KOPT-K1 (cell line): Measurements from ENCODE around the gene KLF3.

Experiments
- H3K27ac ChIP-seq: fragments of 200-600 bp; sonication (generic); 2 replicates; pipeline ENCODE4 v1.5.1; 2016; ENCODE audit warnings: antibody characterized with exemption, mild to moderate bottlenecking, low read depth, low read length; ENCODE audit not compliant: poor library complexity, severe bottlenecking
- H3K36me3 ChIP-seq: fragments of 200-600 bp; sonication (generic); 2 replicates; pipeline ENCODE4 v1.5.1; 2017; ENCODE audit warnings: antibody characterized with exemption, mild to moderate bottlenecking, low read length, moderate library complexity; ENCODE audit not compliant: insufficient read depth
- H3K9me3 ChIP-seq: fragments of 200-600 bp; sonication (generic); 2 replicates; pipeline ENCODE4 v1.5.1; 2017; ENCODE audit warnings: antibody characterized with exemption, low read length, mild to moderate bottlenecking; ENCODE audit not compliant: insufficient read depth, poor library complexity, severe bottlenecking

KLF3 gene

GRCh38 chr4:38723726-38724474, 59.9 kb downstream of the KLF3 start:
- Histone ChIP-seq H3K9me3 (no peaks in the 10 kb centered on the region), H3K36me3 (no peaks in the 10 kb centered on the region), H3K27ac (no peak overlapping the region)

GRCh38 chr4:38724475-38724808, 60.4 kb downstream of the KLF3 start:
- Histone ChIP-seq H3K27ac (no peak overlapping the region), H3K9me3 (no peaks in the 10 kb centered on the region), H3K36me3 (no peaks in the 10 kb centered on the region)

- Histone ChIP-seq H3K27ac (no peak overlapping the region), H3K36me3 (no peaks in the 10 kb centered on the region), H3K9me3 (peaks cover 3% of the 10 kb centered on the region)
These were observed 64.7 kb downstream of the KLF3 start for GRCh38 chr4:38728631-38729141.

- Histone ChIP-seq H3K36me3 (no peaks in the 10 kb centered on the region), H3K9me3 (peaks cover 7% of the 10 kb centered on the region), H3K27ac (no peak overlapping the region)
These were observed 66.5 kb downstream of the KLF3 start for GRCh38 chr4:38730493-38730829.

- Histone ChIP-seq H3K36me3 (no peaks in the 10 kb centered on the region), H3K27ac (no peak overlapping the region)
These were observed 67.0 kb downstream of the KLF3 start for GRCh38 chr4:38730830-38731646.

GRCh38 chr4:38733663-38734062, 69.7 kb downstream of the KLF3 start:
- H3K9me3 ChIP-seq: peaks cover 7% of the 10 kb centered on the region
- no peak overlapping the region for H3K27ac ChIP-seq
- H3K36me3 ChIP-seq: no peaks in the 10 kb centered on the region

More at GRCh38 chr4:38730830-38731646, 67.0 kb downstream of the KLF3 start:
- H3K9me3 ChIP-seq: peaks cover 7% of the 10 kb centered on the region

- Histone ChIP-seq H3K9me3 (peaks cover 7% of the 10 kb centered on the region), H3K36me3 (no peaks in the 10 kb centered on the region), H3K27ac (no peak overlapping the region)
These were observed 70.4 kb downstream of the KLF3 start for GRCh38 chr4:38734446-38734845.

- H3K9me3 ChIP-seq: peaks cover 7% of the 10 kb centered on the region
- no peak overlapping the region for H3K27ac ChIP-seq
- H3K36me3 ChIP-seq: no peaks in the 10 kb centered on the region
These were observed 70.9 kb downstream of the KLF3 start for GRCh38 chr4:38734911-38735310.

GRCh38 chr4:38735870-38736269, 71.9 kb downstream of the KLF3 start:
- no peak overlapping the region for H3K27ac ChIP-seq
- H3K36me3 ChIP-seq: no peaks in the 10 kb centered on the region
- peaks cover 7% of the 10 kb centered on the region for H3K9me3 ChIP-seq

GRCh38 chr4:38738940-38739803, 75.2 kb downstream of the KLF3 start:
- H3K27ac ChIP-seq: no peak overlapping the region
- H3K36me3 ChIP-seq: no peaks in the 10 kb centered on the region
- H3K9me3 ChIP-seq: no peaks in the 10 kb centered on the region

GRCh38 chr4:38740303-38740702, 76.3 kb downstream of the KLF3 start:
- H3K9me3 ChIP-seq: no peaks in the 10 kb centered on the region
- H3K36me3 ChIP-seq: no peaks in the 10 kb centered on the region
- H3K27ac ChIP-seq: no peak overlapping the region

GRCh38 chr4:38743866-38744265, 79.9 kb downstream of the KLF3 start:
- H3K9me3 ChIP-seq: peaks cover 23% of the 10 kb centered on the region
- no peak overlapping the region for H3K27ac ChIP-seq
- H3K36me3 ChIP-seq: no peaks in the 10 kb centered on the region

GRCh38 chr4:38745881-38746280, 81.9 kb downstream of the KLF3 start:
- H3K36me3 ChIP-seq: no peaks in the 10 kb centered on the region
- no peak overlapping the region for H3K27ac ChIP-seq

GRCh38 chr4:38747629-38748028, 83.6 kb downstream of the KLF3 start:
- no peak overlapping the region for H3K27ac ChIP-seq
- H3K36me3 ChIP-seq: no peaks in the 10 kb centered on the region

More at GRCh38 chr4:38745881-38746280, 81.9 kb downstream of the KLF3 start:
- peaks cover 23% of the 10 kb centered on the region for H3K9me3 ChIP-seq

GRCh38 chr4:38749336-38749735, 85.3 kb downstream of the KLF3 start:
- Histone ChIP-seq H3K36me3 (no peaks in the 10 kb centered on the region), H3K9me3 (peaks cover 23% of the 10 kb centered on the region), H3K27ac (no peak overlapping the region)

More at GRCh38 chr4:38747629-38748028, 83.6 kb downstream of the KLF3 start:
- H3K9me3 ChIP-seq: peaks cover 23% of the 10 kb centered on the region
